ENCODE data around the gene ORC1.

The ORC1 gene

DNA sequence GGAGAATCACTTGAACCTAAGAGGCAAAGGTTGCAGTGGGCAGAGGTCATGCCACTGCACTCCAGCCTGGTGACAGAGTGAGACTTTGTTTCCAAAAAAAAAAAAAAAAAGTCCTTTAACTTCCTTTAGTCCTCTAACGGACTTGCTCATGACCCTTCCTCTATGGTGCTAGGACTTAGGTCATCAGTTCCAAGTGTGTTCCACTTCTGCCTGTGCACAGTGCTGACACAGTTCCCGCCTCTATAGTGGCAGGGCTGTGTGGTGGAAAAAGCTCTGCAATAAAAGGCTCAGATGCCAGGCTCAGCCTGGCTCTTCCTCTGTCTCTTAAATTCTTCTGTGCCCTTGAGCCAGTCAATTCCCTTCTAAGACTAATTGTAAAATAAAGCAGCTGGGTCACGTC lies 60.2 kb downstream of the ORC1 start:
- no peak for DNase-seq (ENCODE audit: low spot score)

DNA sequence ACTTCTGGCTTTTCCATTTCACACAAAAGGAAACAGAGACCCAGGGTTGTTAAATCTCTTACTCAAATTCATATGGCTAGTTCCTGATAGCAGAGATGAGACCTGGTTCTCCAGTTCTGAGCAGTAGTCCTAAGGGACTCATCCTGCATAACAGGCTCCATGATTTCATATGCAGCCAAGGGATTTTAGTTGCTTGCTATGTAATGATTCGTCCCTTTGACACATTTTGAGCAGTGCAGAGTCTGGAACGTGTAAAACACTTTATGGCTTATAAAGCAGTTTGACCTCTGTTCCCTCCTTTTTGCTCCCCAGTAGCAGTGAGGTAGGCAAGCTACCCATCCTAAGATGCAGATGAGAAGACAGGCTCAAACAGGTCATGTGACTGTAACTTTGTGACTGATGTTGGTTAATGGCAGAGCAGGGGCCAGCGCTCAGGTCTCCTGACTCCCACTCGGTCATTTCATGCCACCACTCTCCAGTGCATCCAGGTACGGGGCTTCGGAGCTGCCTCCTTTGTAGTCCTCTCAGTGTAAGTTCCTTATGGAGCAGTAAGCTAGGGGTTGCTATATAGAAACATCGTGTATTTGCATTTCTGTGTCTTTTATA lies 62.5 kb downstream of the ORC1 start:
- no peak for DNase-seq (ENCODE audit: low spot score)

DNA sequence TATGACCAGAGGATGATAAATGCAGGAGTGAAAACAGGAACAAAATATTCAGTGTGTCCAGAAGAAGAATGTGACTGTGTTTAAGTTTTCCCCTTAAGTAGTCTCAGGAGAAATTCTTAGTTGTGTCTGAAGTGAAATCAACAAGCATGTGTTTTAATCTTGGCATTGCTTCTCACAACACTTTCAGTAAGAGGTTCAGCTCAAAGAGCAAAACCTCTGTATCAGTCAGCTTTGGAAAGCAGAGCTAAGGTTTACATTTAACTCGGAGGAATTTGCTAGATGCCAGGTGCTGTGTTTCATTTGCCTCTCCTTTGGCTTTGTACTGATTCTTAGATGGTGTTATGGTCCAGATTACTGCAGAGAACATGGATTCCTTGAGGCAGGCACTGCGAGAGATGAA lies 66.8 kb downstream of the ORC1 start:
- DNase-seq (ENCODE audit: low spot score), result no peak

DNA sequence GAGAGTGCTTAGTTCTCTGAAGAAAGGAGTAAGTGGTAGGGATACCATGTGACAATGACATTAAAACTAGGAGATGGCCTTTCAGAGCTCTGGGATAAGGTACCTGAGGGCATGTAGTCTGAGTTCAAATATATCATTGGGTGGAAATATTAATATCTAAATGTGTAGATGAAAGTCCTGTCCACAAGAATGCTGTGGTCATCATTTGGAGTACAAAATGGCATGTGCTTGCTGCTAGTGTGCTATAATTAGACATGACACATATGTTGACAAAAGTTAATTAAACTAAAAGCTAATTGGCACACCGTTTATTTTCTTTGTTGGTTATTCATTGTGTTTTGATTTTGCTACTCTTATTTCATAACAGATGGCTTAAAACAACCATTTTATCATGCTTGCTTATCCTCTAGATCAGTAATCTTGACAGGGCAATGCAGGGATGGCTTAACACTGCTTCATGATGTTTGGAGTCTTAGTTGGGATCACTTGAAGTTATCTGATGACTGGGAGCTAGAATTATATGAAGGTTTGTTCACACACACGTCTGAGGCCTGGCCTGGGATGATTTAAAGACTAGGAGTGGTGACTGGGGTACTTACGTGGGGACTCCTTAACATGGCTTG lies 69.2 kb downstream of the ORC1 start:
- DNase-seq (ENCODE audit: low spot score), result no peak

DNA sequence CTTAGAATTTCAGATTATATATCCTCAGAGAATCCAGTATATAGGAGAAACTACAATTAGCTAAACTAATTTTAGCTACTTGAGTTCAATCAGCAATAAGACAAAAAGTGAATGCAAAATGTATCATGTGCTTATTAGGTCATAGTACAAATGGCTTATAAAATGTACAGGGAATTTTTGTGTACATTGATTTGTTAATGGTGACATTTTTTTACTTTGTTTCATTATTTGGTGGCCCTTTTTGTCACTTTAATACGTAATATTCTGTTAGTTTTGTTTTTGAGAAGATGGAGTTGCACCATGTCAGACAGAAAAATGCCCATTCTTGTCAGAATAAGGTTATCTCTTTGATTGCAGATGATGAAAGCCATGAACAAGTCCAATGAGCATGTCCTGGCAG lies 71.8 kb downstream of the ORC1 start:
- no peak for DNase-seq (ENCODE audit: low spot score)

DNA sequence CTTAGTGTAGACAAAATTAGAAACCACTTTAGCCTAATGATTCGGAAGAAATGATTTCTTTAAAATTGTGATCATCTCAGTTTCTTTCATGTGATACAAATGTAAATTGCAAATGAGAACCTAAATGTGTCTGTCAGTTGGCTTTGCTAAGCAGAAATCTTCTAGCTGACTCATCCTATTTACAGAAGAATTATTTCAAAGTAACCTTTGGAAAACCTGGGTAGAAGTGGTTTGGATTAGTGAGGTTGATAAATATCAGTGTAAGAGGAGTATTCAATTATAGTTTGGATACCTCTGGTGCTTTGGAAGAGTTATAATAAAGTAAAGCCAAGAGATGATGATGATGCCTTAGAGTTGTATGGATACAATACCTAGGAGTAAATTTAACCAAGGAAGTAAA lies 75.6 kb downstream of the ORC1 start:
- no peak for DNase-seq (ENCODE audit: low spot score)

DNA sequence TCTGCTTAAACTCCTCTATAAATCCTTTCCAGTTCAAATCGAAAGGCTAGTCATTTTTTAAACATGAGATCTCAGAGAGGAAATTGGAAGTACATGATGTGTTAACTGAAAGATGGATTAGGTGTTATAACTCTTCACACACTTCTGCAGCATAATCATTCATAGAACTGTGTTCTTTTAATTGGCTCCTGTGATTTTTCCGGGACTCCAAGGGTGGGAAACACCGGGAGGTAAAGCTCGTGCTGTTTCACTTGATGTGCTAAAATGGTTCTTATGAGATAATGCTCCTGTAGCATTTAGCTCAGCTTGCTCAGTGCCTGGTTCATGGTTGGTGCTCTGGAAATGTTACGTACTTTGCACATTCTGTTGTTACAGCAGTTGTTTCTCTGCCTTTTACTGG lies 78.4 kb downstream of the ORC1 start:
- DNase-seq (ENCODE audit: low spot score), result no peak

DNA sequence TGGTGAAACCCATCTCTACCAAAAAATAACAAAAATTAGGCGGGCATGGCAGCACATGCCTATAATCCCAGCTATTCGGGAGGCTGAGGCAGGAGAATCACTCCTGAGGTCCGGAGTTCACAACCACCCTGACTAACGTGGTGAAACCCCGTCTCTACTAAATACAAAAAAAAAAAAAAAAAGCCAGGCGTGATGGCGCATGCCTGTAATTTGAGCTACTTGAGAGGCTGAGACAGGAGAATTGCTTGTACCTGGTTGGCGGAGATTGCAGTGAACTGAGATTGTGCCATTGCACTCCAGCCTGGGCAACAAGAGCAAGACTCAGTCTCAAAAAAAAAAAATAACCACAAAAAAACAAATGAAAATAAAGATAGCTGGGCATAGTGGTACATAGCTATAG lies 80.5 kb downstream of the ORC1 start:
- no peak for DNase-seq (ENCODE audit: low spot score)

Data from iPS-NIHi11 (cell line).